OCI-LY7 (cell line): ENCODE measurements around the gene SIGLEC9.

Experiments
- EZH2phosphoT487 ChIP-seq: fragments of 200-600 bp; sonication (generic); IDR thresholded peaks from 2 replicates; pipeline ENCODE4 v1.6.1; 2018; ENCODE audit warnings: low read depth, borderline replicate concordance, mild to moderate bottlenecking, mixed run types, antibody characterized with exemption, low read length, moderate library complexity, mixed read lengths
- TF ChIP-seq, protein P1 (sequence below): fragments of 200-600 bp; sonication (generic); conservative IDR thresholded peaks from 2 replicates; pipeline ENCODE4 v1.5.1; 2014; ENCODE audit warnings: mild to moderate bottlenecking, antibody characterized with exemption, low read length, moderate library complexity, mixed read lengths

DNA sequence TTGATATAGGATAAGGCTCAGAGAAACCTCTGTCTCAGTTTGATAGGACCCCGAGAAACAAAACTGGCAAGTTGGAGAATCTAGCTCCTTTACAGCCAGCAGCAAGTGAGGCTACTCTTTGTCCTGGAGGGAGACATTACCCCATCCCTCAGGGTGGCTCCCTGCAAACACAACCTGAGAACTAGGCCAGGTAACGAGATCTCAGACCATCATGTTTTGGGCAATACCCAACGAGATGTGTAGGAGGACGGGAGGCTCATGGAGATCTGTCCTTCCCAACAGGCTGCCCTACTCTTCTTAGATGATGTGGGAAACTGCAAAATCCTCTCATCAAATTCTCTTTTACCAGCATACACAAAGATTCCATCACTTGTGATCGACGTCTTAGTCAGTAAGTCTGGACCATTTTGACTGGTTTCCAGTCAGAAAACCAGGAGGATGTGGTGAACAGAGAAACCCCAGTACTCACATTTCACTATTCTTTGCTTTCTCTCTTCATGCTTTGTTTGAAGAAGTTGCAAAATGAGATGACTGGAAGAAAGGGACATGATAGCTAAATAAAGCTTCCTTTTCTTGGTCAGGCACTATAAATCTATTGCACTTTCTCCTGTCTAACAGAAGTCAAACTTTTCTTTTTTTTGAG is 10.5 kb upstream of the SIGLEC9 start:
- TF ChIP-seq, protein P1, sequence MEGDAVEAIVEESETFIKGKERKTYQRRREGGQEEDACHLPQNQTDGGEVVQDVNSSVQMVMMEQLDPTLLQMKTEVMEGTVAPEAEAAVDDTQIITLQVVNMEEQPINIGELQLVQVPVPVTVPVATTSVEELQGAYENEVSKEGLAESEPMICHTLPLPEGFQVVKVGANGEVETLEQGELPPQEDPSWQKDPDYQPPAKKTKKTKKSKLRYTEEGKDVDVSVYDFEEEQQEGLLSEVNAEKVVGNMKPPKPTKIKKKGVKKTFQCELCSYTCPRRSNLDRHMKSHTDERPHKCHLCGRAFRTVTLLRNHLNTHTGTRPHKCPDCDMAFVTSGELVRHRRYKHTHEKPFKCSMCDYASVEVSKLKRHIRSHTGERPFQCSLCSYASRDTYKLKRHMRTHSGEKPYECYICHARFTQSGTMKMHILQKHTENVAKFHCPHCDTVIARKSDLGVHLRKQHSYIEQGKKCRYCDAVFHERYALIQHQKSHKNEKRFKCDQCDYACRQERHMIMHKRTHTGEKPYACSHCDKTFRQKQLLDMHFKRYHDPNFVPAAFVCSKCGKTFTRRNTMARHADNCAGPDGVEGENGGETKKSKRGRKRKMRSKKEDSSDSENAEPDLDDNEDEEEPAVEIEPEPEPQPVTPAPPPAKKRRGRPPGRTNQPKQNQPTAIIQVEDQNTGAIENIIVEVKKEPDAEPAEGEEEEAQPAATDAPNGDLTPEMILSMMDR, result no peak
- no peak for TF ChIP-seq EZH2phosphoT487
